ENCODE results near the gene PDE4A.

PDE4A gene

DNA sequence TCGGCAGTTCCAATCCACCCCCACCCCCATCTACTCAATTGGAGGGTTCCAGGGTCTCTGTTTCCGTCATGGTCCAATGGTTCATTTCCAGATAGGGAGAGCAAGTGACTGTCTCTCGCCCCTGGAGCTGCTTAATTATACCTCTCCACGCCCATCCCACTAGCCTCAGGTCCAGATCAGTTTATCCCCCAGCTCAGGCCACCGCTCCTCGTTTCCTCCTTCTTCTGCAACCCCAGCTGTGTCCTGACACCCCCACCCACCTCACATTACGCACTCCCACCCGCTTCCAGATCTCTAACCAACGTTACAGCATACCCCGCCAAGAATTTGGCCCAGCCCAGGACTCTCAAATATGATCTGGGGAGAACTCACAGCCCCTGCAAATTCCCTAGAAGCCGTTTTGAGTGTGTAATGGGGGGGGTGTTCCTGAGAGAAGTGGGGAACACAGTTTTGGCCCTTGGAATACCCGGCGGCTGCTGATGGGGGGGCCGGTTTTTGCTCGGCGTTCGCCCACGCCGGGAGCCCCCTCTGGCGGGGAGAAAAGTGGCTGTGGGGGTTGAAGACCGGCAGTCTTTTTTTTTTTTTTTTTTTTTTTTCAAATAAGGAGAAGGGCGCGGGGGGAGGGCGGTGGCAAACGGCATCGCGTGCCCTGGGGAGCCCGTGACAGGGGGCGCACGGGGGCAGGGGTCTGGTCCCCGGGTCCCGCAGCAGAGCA is 1.7 kb upstream of the PDE4A start:
- Histone ChIP-seq H3K36me3 (ENCODE audit: control insufficient read depth in 1 of 2, insufficient read depth in 2 of 2, low read length in 2 of 2) (no peaks in the 10 kb centered on the region), H3K4me3 (ENCODE audit: low read depth, low read length) (no peak overlapping the region), H4K91ac (ENCODE audit: low read depth, low read length) (no peak overlapping the region), H3K9me3 (ENCODE audit: insufficient read depth, low read depth, low read length) (peaks cover 12% of the 10 kb centered on the region), H2AFZ (ENCODE audit: insufficient read depth, low read length, poor library complexity) (no peak overlapping the region), H4K8ac (ENCODE audit: low read depth, low read length) (no peak overlapping the region), H3K79me1 (ENCODE audit: low read length) (peaks cover 3% of the 10 kb centered on the region), H3K27ac (ENCODE audit: low read depth, low read length) (no peak overlapping the region), H2BK5ac (ENCODE audit: low read depth, low read length, poor library complexity) (no peak overlapping the region), H4K12ac (ENCODE audit: low read depth, low read length) (no peak overlapping the region), H3K9ac (ENCODE audit: low read length) (no peak overlapping the region), H3K23ac (ENCODE audit: low read length) (no peak overlapping the region), H3K27me3 (ENCODE audit: insufficient read depth, low read length) (peaks cover 56% of the 10 kb centered on the region), H2BK120ac (ENCODE audit: insufficient read depth, low read length, poor library complexity) (no peak overlapping the region), H3K79me2 (ENCODE audit: control insufficient read depth, insufficient read depth, low read length, poor library complexity) (no peaks in the 10 kb centered on the region), H2AK5ac (ENCODE audit: low read length) (no peak overlapping the region), H2BK12ac (ENCODE audit: low read length) (no peak overlapping the region), H3K4me2 (ENCODE audit: low read length) (peak overlapping the region; percentile 11), H3K4me1 (ENCODE audit: control insufficient read depth in 1 of 2, insufficient read depth in 2 of 2, low read length in 2 of 2) (peaks cover 3 to 17% of the 10 kb centered on the region in 2 experiments), H3K18ac (ENCODE audit: low read length) (no peak overlapping the region), H3K4ac (ENCODE audit: low read depth, low read length) (no peak overlapping the region), H3K14ac (ENCODE audit: low read length) (no peak overlapping the region)
- no CpG with 5 or more reads among the region's 32 CpGs for WGBS (ENCODE audit: extremely low coverage, insufficient coverage, insufficient read length)
- DNase-seq, result no peak

- no peak overlapping the region for H4K8ac ChIP-seq (ENCODE audit: low read depth, low read length)
- H3K4me3 ChIP-seq (ENCODE audit: low read depth, low read length), result no peak overlapping the region
- WGBS (ENCODE audit: extremely low coverage, insufficient coverage, insufficient read length), result no CpG with 5 or more reads among the region's 40 CpGs
- H3K9me3 ChIP-seq (ENCODE audit: insufficient read depth, low read depth, low read length), result peaks cover 12% of the 10 kb centered on the region
- H2AFZ ChIP-seq (ENCODE audit: insufficient read depth, low read length, poor library complexity), result no peak overlapping the region
- peak overlapping the region; percentile 46 for H3K4me2 ChIP-seq (ENCODE audit: low read length)
- H2BK120ac ChIP-seq (ENCODE audit: insufficient read depth, low read length, poor library complexity), result no peak overlapping the region
- H3K4me1 ChIP-seq (ENCODE audit: control insufficient read depth in 1 of 2, insufficient read depth in 2 of 2, low read length in 2 of 2), result peaks cover 3 to 17% of the 10 kb centered on the region in 2 experiments
- no peak for DNase-seq
- H3K79me2 ChIP-seq (ENCODE audit: control insufficient read depth, insufficient read depth, low read length, poor library complexity), result no peaks in the 10 kb centered on the region
- H4K91ac ChIP-seq (ENCODE audit: low read depth, low read length), result no peak overlapping the region
- no peak overlapping the region for H3K27ac ChIP-seq (ENCODE audit: low read depth, low read length)
- H4K12ac ChIP-seq (ENCODE audit: low read depth, low read length), result no peak overlapping the region
- H3K27me3 ChIP-seq (ENCODE audit: insufficient read depth, low read length), result peaks cover 56% of the 10 kb centered on the region
- H3K4ac ChIP-seq (ENCODE audit: low read depth, low read length), result no peak overlapping the region
- no peak overlapping the region for H2BK12ac ChIP-seq (ENCODE audit: low read length)
- H3K36me3 ChIP-seq (ENCODE audit: control insufficient read depth in 1 of 2, insufficient read depth in 2 of 2, low read length in 2 of 2), result no peaks in the 10 kb centered on the region
- no peak overlapping the region for H3K9ac ChIP-seq (ENCODE audit: low read length)
- H3K23ac ChIP-seq (ENCODE audit: low read length), result no peak overlapping the region
- peaks cover 3% of the 10 kb centered on the region for H3K79me1 ChIP-seq (ENCODE audit: low read length)
- H2AK5ac ChIP-seq (ENCODE audit: low read length), result no peak overlapping the region
- H2BK5ac ChIP-seq (ENCODE audit: low read depth, low read length, poor library complexity), result no peak overlapping the region
- H3K14ac ChIP-seq (ENCODE audit: low read length), result no peak overlapping the region
- no peak overlapping the region for H3K18ac ChIP-seq (ENCODE audit: low read length)
These were observed 1.1 kb upstream of the PDE4A start for GRCh38 chr19:10419200-10419645.

- DNase-seq, result no peak
- Histone ChIP-seq H3K27ac (ENCODE audit: low read depth, low read length) (no peak overlapping the region), H3K9me3 (ENCODE audit: insufficient read depth, low read depth, low read length) (peaks cover 13% of the 10 kb centered on the region), H3K79me1 (ENCODE audit: low read length) (peaks cover 3% of the 10 kb centered on the region), H3K18ac (ENCODE audit: low read length) (no peak overlapping the region), H3K9ac (ENCODE audit: low read length) (no peak overlapping the region), H3K4me1 (ENCODE audit: control insufficient read depth in 1 of 2, insufficient read depth in 2 of 2, low read length in 2 of 2) (peaks cover 3 to 18% of the 10 kb centered on the region in 2 experiments), H2BK5ac (ENCODE audit: low read depth, low read length, poor library complexity) (no peak overlapping the region), H3K14ac (ENCODE audit: low read length) (no peak overlapping the region), H3K4ac (ENCODE audit: low read depth, low read length) (no peak overlapping the region), H2BK120ac (ENCODE audit: insufficient read depth, low read length, poor library complexity) (no peak overlapping the region), H2AFZ (ENCODE audit: insufficient read depth, low read length, poor library complexity) (no peak overlapping the region), H2BK12ac (ENCODE audit: low read length) (no peak overlapping the region), H4K12ac (ENCODE audit: low read depth, low read length) (no peak overlapping the region), H3K79me2 (ENCODE audit: control insufficient read depth, insufficient read depth, low read length, poor library complexity) (no peaks in the 10 kb centered on the region), H3K23ac (ENCODE audit: low read length) (no peak overlapping the region), H4K8ac (ENCODE audit: low read depth, low read length) (no peak overlapping the region), H3K27me3 (ENCODE audit: insufficient read depth, low read length) (peaks cover 60% of the 10 kb centered on the region), H3K36me3 (ENCODE audit: control insufficient read depth in 1 of 2, insufficient read depth in 2 of 2, low read length in 2 of 2) (no peaks in the 10 kb centered on the region), H3K4me2 (ENCODE audit: low read length) (peak overlapping the region; percentile 46), H4K91ac (ENCODE audit: low read depth, low read length) (no peak overlapping the region), H3K4me3 (ENCODE audit: low read depth, low read length) (peak overlapping the region; percentile 10), H2AK5ac (ENCODE audit: low read length) (no peak overlapping the region)
- no CpG with 5 or more reads among the region's 61 CpGs for WGBS (ENCODE audit: extremely low coverage, insufficient coverage, insufficient read length)
These were observed 493 bp upstream of the PDE4A start for GRCh38 chr19:10419646-10420443.

GRCh38 chr19:10421240-10422045 is 1.1 kb downstream of the PDE4A start:
- no peak overlapping the region for H2AFZ ChIP-seq (ENCODE audit: insufficient read depth, low read length, poor library complexity)

More at GRCh38 chr19:10421240-10422045, 1.1 kb downstream of the PDE4A start:
- Histone ChIP-seq H3K79me2 (ENCODE audit: control insufficient read depth, insufficient read depth, low read length, poor library complexity) (no peaks in the 10 kb centered on the region), H3K27me3 (ENCODE audit: insufficient read depth, low read length) (peaks cover 60% of the 10 kb centered on the region), H2BK12ac (ENCODE audit: low read length) (no peak overlapping the region), H3K14ac (ENCODE audit: low read length) (no peak overlapping the region), H3K27ac (ENCODE audit: low read depth, low read length) (no peak overlapping the region), H4K12ac (ENCODE audit: low read depth, low read length) (no peak overlapping the region), H3K9me3 (ENCODE audit: insufficient read depth, low read depth, low read length) (peaks cover 13% of the 10 kb centered on the region), H4K91ac (ENCODE audit: low read depth, low read length) (no peak overlapping the region), H3K4ac (ENCODE audit: low read depth, low read length) (no peak overlapping the region), H2AK5ac (ENCODE audit: low read length) (no peak overlapping the region), H3K4me1 (ENCODE audit: control insufficient read depth in 1 of 2, insufficient read depth in 2 of 2, low read length in 2 of 2) (peaks cover 3 to 16% of the 10 kb centered on the region in 2 experiments), H3K23ac (ENCODE audit: low read length) (peak overlapping the region; percentile 14), H3K18ac (ENCODE audit: low read length) (no peak overlapping the region), H2BK120ac (ENCODE audit: insufficient read depth, low read length, poor library complexity) (no peak overlapping the region), H4K8ac (ENCODE audit: low read depth, low read length) (no peak overlapping the region), H3K4me3 (ENCODE audit: low read depth, low read length) (peak overlapping the region; percentile 10), H2BK5ac (ENCODE audit: low read depth, low read length, poor library complexity) (no peak overlapping the region), H3K79me1 (ENCODE audit: low read length) (peaks cover 3% of the 10 kb centered on the region), H3K9ac (ENCODE audit: low read length) (no peak overlapping the region), H3K36me3 (ENCODE audit: control insufficient read depth in 1 of 2, insufficient read depth in 2 of 2, low read length in 2 of 2) (no peaks in the 10 kb centered on the region), H3K4me2 (ENCODE audit: low read length) (peak overlapping the region; percentile 65)
- no peak for DNase-seq
- WGBS (ENCODE audit: extremely low coverage, insufficient coverage, insufficient read length), result no CpG with 5 or more reads among the region's 17 CpGs
